NCI-H2196 (cell line): ENCODE measurements around the gene VWC2L.

Experiments used
- DNase-seq: peaks from one replicate; lab custom pipeline; 2025; ENCODE audit not compliant: unreplicated experiment; lab: John Stamatoyannopoulos, UW

Gene VWC2L

DNA sequence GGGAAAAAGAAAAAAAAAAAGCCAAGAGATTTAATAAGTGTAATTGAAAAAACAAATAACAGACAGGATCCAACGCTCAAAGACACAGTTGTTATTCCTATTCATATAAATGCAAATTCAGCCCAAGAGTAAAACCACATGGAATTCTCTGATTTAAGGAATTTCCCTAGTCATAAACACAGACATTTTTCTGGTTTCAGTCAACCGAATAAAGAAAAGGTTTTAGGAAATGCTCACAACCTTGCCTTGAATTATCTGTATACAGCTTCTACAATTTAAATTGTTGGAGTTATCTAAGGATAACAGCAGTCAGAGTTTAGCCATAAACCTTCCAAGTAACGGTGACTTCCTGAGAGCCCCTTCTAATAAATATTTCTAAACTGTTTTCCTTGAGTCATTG is 122.7 kb downstream of the VWC2L start:
- no peak for DNase-seq

DNA sequence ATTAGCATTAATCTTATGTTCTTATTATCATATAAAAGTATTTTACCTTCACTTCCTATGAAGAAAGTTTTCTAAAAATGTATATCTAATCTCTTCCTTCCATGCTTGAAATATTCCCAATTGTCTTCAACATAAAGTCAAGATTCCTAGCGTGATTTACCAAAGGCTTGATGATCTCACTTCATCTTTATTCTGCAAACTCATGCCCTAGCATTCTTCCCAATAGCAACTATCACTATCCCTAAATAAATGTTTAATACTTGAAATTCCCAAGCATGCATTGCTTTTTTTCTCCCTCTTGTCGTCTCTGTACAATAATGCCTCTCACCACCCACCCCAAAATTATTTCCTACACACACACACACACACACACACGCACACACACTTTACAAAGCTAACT is 125.8 kb downstream of the VWC2L start:
- no peak for DNase-seq

DNA sequence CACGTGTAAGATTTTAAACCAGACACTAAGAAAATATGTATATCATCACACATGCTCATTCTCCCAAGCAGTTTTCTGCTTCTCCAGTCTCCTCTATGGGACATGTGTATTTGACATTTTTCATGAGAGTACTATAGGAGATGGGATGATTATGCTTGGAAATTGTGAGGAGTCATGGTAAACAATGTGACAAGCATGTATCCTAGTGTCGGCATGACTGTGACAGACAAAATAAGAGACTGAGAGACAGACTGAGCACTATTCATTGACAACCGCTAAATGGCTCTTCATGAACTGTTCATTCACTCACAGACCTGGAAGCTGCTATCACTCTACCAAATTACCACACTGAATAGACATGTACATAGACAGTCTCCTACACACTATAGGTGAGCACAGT is 127.1 kb downstream of the VWC2L start:
- no peak for DNase-seq

DNA sequence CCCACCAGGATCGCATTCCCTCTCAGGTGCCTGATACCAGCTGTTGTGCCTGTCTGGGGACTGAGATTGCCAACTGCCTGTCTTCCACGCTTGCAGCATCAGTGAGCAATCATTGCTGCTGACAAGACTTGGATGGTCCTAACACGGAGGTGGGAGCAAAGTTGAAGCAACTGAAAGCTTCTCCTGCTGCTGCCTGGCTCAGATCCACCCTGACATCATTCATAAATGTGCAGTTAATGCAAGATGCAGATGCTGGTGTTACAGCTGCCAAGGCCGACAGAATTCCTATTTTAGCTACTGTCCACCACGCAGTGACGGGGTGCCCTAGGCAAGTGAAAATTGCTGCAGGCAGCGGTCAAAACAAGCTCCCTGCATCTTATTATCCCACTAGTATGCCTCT is 131.4 kb downstream of the VWC2L start:
- DNase-seq = no peak

DNA sequence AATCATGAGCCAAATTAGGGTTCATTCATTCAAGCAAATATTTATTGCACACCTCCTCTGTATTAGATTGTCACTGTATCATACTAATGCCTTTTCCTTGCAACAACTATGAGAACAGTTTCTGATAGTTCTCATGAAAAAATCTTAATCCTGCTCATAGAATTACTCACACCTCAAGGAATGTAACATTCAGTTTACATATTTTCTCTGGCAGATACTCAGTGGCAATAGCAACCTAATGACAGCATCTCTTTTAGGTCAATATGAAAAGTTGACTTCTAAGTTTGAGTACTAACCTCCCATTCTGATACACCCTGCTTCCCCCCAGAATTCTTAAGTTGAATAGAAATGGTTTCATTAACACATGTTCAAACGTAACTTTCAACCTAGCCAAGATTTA is 132.0 kb downstream of the VWC2L start:
- DNase-seq = no peak

DNA sequence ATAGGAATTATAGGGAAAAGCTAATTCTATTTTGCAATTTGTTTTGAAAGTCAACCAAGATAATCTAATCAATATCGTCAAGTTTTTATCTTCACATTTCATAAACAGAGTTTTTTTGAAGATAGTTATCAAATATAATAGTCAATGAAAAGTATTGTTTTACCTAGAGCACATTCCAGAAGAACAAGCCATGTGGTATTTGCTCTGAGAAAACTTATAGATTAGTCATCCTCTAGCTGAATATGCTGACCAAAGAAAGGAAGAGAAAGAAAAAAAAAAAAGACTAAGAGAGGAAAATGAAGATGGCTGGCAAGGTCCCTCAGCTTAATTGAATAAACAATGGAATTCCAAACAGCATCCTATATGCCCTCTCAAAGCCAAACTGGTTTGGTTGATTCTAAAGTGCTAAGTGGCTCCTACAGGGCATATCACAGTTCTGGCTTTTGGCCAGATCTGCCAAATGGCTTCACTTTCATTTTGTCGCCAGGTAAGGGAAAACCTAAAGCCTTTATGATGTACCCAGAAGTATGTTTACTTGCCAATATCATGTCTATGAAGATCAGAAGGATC is 132.6 kb downstream of the VWC2L start:
- peak; percentile 2 for DNase-seq

DNA sequence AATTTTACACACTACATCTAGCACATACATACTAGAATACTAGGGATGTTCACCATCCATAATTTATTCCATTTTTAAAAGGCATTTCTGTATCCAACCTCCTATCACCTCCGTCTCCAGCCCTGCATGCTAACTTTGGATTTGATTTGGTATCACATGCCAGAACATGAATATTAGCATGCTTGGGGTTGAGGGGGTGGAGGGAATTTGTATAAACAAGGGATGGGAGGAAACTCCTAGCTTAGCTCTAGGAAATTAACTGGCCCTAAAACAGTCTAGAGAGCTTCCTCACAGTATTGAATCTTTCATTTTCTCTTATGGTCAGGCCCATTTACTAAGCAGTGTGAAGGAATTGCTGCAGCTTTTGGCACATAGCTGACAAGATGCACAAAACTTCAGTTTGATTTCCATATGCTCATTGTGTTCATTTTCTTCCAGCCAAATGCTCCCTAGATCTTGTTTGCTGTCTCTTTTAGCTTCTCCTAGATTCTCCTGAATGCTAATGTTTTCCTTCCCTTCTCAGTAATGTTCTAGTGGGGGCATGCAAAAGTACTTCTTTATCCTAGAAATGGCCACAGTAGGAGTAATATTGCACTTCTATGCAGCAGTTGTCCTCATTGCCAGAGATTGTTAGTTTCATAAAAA is 135.2 kb downstream of the VWC2L start:
- DNase-seq = no peak

DNA sequence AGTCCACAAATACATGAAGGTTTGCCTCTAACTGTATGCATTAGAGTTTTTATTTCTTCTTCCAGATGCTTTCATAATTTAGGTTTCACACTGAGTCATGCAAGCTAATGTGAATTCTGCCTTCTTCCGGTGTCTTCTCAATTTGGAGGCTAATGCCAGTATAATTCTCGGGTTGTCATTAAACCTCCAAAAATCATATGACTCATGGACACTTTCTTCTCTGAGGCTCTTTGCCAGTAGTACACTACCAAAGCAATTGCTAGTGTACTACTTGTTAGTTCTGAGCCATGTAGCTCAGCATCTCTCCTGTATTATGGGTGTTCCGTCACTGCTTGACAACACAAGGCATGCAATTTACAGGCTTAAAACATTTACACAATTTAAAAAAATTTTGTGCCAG is 137.1 kb downstream of the VWC2L start:
- no peak for DNase-seq

DNA sequence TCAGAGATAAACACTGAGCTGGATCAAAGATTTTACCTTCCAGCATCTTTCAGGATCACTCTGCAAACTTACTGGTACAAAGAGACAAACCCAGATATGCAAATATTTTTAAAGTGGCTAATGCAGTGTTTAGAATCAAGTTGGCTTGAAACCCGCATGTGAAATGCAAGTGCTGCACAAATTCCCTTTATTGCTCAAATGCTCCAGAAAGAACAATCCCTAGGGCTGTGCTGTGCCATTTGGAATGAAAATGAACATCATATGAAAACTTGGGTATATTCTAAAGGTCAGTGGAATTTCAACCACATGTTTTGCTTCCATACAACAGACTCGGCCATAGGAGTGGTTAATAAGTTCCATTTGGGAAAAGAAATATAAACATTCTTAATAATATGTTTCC is 139.1 kb downstream of the VWC2L start:
- no peak for DNase-seq

DNA sequence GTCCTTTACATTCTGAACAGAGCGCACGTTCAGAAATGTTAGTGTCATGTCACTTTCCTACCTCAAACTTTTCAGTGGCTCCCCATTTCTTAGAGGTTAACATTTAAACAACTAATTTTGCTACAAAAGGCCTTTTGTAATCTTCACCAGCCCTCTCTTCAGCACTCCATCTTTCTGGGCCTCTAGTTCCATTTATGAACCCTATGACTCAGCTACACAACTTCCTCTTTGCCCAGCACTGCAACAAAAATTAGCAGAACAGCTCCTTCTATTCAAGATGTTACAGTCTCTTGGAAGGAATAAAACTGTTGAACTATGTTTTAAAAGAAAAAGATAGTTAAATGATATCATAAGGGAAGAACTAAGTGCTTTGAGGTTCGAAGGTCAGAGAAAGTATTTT is 139.9 kb downstream of the VWC2L start:
- no peak for DNase-seq

DNA sequence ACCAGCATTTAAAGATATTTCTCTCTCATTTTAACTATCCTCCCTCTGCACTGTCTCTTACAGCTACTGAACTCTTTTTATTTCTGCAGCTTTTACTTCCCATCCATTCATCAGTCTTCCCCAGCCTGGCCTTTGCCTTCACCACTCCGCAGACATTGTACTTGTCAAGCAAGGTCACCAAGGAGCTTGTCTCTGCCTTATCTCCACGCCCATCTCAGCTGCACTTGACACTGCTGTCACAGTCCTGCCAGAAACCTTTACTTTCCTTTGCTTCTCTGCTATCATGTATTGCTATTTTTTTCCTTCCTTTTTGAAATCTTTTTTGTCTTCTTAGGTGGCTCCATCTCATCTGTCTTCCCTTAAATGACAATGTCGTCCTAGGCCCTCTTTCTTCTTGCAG is 147.0 kb downstream of the VWC2L start:
- no peak for DNase-seq

DNA sequence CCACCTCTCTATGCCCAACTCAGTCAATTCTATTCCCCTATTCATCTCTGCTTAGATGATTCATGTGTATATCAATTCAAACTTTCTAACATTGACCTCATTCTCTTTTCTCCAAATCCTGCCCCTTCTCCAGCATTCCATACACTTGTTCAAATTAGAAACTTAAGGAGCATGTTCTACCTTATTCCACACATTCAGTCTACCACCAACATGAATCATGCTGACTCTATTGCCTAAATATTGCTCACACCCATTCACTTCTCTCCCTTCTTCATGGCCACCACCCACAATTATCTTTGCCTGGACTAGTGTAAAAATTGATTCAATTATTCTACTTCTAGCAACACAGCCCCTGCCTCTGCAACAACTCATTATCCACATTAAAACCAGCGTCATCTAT is 147.5 kb downstream of the VWC2L start:
- no peak for DNase-seq

DNA sequence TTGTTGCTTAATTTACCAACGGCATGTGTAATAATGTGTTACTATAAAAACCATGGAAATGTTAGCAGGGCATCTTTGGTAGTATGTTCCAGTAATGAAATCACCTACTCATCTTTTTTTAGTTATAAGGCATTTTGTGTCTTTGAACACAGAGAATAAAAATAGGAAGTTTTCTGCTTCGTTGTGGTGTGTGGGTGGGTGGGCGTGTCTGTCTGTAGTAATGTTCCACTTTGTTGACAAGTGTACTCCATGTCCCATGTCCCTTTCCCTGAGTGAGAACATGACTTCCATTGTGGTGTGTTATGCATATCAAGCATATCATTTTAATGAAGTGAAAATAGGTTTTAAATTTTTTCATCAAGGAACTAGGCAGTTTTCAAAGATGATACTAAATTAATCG is 149.3 kb downstream of the VWC2L start:
- DNase-seq = no peak

DNA sequence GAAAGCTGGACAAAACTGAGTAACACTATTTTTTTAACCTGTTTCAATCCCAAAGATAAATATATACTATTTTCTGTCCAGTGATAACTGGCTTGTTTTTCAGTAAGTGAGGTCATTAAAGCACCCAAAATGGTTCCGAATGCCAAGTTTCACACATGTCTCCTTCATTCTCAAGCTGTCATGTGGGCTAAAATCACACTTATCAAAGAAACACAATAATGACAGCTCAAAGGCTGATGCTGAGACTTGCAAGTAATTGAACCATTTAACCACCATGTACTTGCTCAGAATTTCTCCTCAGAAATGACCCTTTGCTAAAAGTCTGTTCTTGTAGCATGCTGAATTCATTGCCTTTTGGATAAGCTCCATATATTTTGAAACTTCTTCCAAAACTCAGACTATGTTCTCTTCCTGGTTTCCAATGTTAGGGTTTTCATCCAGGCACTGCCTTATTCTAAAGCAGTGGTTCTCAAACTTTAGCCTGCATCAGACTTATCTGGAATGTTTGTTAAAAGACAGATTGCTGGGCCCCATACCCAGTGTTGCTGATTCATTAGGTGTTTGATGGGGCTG is 149.8 kb downstream of the VWC2L start:
- DNase-seq = no peak

DNA sequence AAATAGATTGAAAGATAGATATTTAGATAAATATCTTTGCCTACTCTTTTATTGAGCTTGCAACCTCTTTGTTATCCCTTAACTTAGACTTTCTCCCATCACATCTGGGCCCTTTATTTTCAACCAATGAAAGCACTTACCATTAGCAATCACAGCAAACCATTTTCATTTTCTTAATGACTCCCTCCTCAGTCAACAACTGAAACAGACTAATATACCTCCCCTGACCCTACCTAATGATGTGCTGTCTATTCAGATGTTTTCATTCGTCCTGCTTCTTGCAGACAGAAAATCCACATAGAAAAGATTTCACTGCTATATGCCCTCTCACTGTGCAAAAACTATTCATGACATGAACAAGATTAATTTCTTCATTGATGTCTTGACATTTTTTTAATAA is 154.4 kb downstream of the VWC2L start:
- DNase-seq = no peak

DNA sequence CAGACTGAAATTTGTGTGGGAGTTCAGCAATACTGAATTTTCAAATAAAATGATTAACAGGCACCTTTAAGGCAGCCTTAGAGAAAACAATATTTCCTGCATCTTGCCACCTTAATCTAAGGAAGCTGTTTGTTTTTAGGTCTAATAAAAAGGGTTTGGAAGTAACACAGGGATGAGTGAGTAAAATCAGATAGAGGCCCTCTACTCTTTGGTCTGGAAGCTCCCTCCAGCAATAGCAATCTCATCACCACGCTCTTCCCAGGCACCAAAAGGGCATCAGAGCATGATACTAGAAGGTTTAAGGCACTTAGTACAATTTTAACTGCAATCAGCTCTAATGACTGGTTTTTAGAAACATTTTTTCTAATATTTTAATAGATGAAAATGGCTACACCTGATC is 155.6 kb downstream of the VWC2L start:
- DNase-seq = no peak

DNA sequence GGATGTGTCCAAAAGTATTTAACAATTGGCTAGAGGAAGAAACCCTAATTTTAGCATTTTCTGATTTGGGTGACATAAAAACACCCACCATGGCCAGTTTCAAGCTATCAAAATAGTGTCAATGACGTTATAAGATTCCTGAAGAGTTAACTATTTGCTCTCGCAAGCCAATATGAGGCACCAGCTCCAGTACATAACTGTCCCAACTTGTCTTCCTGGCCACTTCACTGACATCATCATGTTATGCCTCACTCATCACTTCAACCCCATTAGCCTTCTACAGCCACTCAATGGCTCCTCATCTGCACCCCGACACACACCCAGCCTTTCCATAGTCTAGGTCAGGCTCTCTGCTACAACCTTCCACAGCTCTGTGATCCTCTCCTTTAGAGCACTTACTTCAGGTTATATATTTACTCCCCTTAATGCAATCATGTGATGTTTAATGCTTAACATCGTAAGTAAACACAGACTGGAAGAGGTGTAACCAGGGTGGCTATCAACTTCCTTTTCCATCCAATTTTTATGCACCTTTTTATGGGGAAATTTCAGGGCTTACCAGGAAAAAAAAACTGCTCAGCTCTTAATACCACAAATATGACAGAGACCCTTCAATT is 158.7 kb downstream of the VWC2L start:
- DNase-seq = no peak

DNA sequence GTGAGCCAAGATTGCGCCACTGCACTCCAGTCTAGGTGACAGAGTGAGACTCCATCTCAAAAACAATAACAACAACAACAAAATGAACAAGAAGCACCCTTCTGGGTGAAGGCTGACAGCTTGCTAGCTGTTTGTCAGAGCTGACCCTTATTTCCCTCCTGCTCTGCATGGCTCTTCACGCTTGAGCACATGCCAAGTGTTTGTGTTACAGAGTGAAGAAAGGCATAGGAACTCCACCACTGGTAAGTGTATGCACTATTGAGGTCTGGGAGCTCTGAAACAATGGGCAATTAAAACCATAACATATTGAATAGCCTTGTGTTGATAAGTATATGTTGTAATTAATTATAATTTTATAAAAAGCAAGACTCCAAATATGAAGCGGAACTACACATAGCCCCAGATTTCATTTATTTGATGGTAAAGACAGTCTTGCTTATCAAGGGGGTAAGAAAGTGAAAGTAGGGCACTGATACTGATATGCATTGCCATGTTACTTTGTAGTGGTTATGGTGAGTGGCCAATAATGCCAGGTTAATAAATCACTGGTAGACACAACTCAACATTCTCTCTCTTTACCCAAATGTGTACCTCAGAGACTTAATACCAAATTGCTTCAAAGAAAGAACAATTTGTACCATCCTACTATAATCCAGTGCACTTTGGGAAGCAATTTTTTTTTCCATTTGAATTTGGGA is 163.4 kb downstream of the VWC2L start:
- DNase-seq = no peak

DNA sequence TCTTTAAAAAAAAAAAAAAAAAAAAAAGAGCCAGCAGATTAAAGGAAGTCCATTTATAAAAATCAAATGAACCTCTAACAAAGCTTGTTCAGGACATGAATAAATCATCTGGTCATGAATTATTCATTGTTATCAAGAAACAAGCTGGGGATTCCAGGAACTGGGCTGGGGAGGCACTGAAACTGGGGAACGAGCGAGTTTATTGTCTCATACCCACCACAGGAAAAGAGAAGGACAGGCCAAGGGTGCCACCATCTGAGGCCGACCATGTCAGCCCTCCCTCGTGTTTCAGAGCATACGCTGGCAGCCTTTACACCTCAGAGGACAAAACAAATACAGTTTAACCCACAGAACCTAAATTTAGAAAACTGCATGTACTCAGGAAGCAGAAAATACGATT is 164.2 kb downstream of the VWC2L start:
- no peak for DNase-seq

DNA sequence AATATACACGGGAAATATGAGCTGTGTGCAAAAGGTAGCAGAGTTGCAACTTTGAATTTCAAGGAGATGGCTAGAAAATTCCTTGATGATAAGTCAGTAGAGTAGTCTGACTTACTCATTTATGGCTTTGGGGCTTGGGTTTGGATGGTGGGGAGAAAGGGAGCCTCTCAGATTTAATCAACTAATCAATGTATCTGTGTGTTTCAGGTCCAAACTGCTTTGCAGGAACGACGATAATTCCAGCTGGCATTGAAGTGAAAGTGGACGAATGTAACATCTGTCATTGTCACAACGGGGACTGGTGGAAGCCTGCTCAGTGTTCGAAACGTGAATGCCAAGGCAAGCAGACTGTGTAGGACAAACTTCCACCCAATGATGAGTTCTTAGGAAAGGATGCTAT is 164.6 kb downstream of the VWC2L start:
- no peak for DNase-seq

DNA sequence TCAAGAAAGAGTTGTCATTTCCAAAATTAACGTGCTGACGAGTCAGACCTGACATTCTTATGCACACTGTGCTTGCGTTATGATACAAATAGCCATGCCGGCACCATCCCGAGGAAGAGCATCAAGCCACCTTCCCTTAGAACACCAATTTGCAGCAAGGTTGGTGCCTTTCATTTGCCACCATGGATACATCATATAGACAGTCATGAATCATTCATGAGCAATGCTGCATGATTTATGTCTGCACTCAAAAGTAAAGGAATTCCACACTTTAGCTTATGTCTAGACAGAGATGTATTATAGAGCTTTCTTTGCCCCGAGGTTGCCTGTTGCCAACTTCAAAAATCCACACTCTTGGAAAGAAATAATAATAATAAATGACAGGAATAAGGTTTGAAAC is 166.9 kb downstream of the VWC2L start:
- DNase-seq = no peak

DNA sequence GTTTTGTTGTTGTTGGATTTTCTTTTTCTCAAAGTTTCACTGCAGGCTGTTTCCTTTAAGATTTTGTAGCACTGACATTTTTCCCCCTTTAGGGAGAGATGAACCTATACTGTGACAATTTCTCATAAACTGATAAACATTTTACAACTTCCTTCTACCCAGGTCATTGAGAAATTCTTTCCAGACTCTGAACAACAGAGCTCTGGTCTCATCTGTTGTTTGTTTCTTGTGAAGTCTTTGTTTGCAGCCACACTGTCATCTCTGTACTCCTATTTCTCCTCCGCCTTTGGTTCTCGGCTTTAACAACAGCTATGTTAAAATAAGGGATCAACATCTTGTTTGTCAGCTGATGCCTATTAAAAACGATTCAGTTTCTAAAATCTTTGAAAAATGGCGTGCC is 167.6 kb downstream of the VWC2L start:
- no peak for DNase-seq
